ELF-1 (cell line): ENCODE results near the gene STXBP4.

Experiments
- DNase-seq: peaks from one replicate; pipeline ENCODE4 v3.0.0-alpha.2; 2016; ENCODE audit warnings: low read depth, low spot score

STXBP4 gene

GRCh38 chr17:54968262-54968987 is at the start of gene STXBP4, which contains the start of gene COX11:
STXBP4 (plus strand) TSS chr17:54968765; CDS start chr17:54986220, 17,455 bp downstream.
COX11 (minus strand) TSS chr17:54968654; CDS start chr17:54968646, 8 bp downstream.
- DNase-seq: peak; percentile 98

- no peak for DNase-seq
Measured at GRCh38 chr17:54919425-54919824, 49.1 kb upstream of the STXBP4 start.

GRCh38 chr17:54920819-54921218 is 47.7 kb upstream of the STXBP4 start:
- DNase-seq: no peak

- no peak for DNase-seq
Measured at GRCh38 chr17:54924405-54924804, 44.2 kb upstream of the STXBP4 start.

- no peak for DNase-seq
Measured at GRCh38 chr17:54927525-54927924, 41.0 kb upstream of the STXBP4 start.

GRCh38 chr17:54932711-54933110 is 35.9 kb upstream of the STXBP4 start:
- no peak for DNase-seq

GRCh38 chr17:54933921-54934320 is 34.6 kb upstream of the STXBP4 start:
- no peak for DNase-seq

- no peak for DNase-seq
Measured at GRCh38 chr17:54935471-54935870, 33.1 kb upstream of the STXBP4 start.

GRCh38 chr17:54937018-54937417 is 31.5 kb upstream of the STXBP4 start:
- DNase-seq: peak; percentile 10

- DNase-seq: no peak
Measured at GRCh38 chr17:54937426-54937825, 31.1 kb upstream of the STXBP4 start.

GRCh38 chr17:54941285-54941684 is 27.3 kb upstream of the STXBP4 start:
- no peak for DNase-seq

- no peak for DNase-seq
Measured at GRCh38 chr17:54944796-54945195, 23.8 kb upstream of the STXBP4 start.

- no peak for DNase-seq
Measured at GRCh38 chr17:54945231-54945630, 23.3 kb upstream of the STXBP4 start.

GRCh38 chr17:54945671-54946070 is 22.9 kb upstream of the STXBP4 start:
- no peak for DNase-seq

- no peak for DNase-seq
Measured at GRCh38 chr17:54947396-54947795, 21.2 kb upstream of the STXBP4 start.

GRCh38 chr17:54948380-54948779 is 20.2 kb upstream of the STXBP4 start:
- DNase-seq: no peak

GRCh38 chr17:54950116-54950515 is 18.4 kb upstream of the STXBP4 start:
- DNase-seq: no peak

GRCh38 chr17:54951286-54951685 is 17.3 kb upstream of the STXBP4 start:
- DNase-seq: peak; percentile 53

- DNase-seq: peak; percentile 36
Measured at GRCh38 chr17:54956791-54957190, 11.8 kb upstream of the STXBP4 start.

GRCh38 chr17:54967621-54968261 is 824 bp upstream of the STXBP4 start:
- DNase-seq: no peak

- DNase-seq: no peak
Measured at GRCh38 chr17:54968988-54969332, 395 bp downstream of the STXBP4 start.

- DNase-seq: no peak
Measured at GRCh38 chr17:54969658-54970572, 1.4 kb downstream of the STXBP4 start.
